ENCODE results near the gene PAIP2. TPM values are rescaled to one million over a fixed set of nuclear protein-coding genes. Genes with fewer than 3 reads are reported as not detected.

The PAIP2 gene
- total RNA-seq, 1 experiment from 2014 or later = 81.2 TPM

DNA sequence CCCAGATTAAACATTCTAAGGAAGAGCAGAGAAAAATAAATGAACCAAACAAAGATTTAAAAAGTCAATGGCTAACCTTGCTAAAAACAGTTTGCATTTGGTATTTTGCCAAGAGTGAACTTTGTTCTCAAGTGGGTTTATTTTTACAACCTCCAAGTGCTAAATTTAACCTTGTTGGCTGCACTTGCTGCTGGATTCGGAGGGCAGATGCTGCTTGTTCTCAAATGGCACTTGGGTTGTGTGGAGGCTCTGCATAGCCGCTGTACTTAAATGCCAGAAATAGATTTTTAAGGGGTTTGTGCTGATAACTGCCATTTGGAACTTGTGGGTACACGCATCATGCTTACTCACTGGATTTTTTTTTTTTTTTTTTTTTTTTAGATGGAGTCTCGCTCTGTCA lies 75.6 kb downstream of the PAIP2 start:
- H3K27ac Mint-ChIP-seq (ENCODE audit: unreplicated experiment) = no peak overlapping the region
- no peak overlapping the region for H3K4me3 Mint-ChIP-seq (ENCODE audit: low read depth, unreplicated experiment)
- peaks cover 15% of the 10 kb centered on the region for H3K27me3 Mint-ChIP-seq (ENCODE audit: unreplicated experiment)
- TF ChIP-seq CTCF (IDR thresholded peaks at IDR 0.05; ENCODE audit: unreplicated experiment) = no peak
- CTCF ChIA-PET = interaction anchor here (0.5 to 1.2 kb wide), 2 partner anchors 11 to 510 kb away, joined by 3 to 4 read pairs; no protein-coding TSS in a partner anchor
- H3K36me3 Mint-ChIP-seq (ENCODE audit: insufficient read depth, unreplicated experiment) = no peaks in the 10 kb centered on the region
- no peaks in the 10 kb centered on the region for H3K9me3 Mint-ChIP-seq (ENCODE audit: low read depth, unreplicated experiment)
- no TSS peak for BruUV-seq (replicated peaks)
- intact Hi-C loops (cut with micrococcal nuclease; ENCODE audit: unreplicated experiment) = no loop called here
- no peak for DNase-seq
- no peaks in the 10 kb centered on the region for H3K4me1 Mint-ChIP-seq (ENCODE audit: low read depth, unreplicated experiment)

DNA sequence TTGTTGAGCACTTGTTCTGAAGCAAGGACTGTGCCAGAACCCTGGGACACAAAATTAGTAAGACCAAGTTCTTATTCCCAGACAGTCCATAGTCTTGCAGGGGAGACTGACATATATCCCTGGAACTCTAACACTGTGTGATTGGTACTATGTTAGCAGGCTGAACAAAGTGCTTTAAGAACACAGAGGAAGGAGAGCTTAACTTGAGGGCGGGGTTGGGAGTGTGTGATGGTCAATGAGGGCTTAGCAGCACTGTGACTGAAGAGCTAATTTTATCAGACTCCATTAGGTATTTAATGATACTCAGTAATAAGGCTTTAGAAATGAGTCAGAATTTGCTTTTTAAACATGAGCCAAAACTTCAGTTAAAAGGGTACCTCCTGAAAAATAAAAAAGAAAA lies 77.1 kb downstream of the PAIP2 start:
- Mint-ChIP-seq H3K4me3 (ENCODE audit: low read depth, unreplicated experiment) (no peak overlapping the region), H3K36me3 (ENCODE audit: insufficient read depth, unreplicated experiment) (no peaks in the 10 kb centered on the region), H3K9me3 (ENCODE audit: low read depth, unreplicated experiment) (no peaks in the 10 kb centered on the region), H3K27ac (ENCODE audit: unreplicated experiment) (no peak overlapping the region), H3K4me1 (ENCODE audit: low read depth, unreplicated experiment) (no peaks in the 10 kb centered on the region), H3K27me3 (ENCODE audit: unreplicated experiment) (no peaks in the 10 kb centered on the region)
- DNase-seq = no peak
- CTCF ChIA-PET = no interaction called here
- no peak for TF ChIP-seq CTCF (IDR thresholded peaks at IDR 0.05; ENCODE audit: unreplicated experiment)
- BruUV-seq (replicated peaks) = no TSS peak
- intact Hi-C loops (cut with micrococcal nuclease; ENCODE audit: unreplicated experiment) = no loop called here

Other genes starting within 250 kb of the PAIP2 start
- 45.8 and 61.2 TPM in 2 replicates for gene SIL1, start 143.5 kb upstream of the PAIP2 start, total RNA-seq (2022)
- gene MATR3, start 48.1 kb upstream of the PAIP2 start, total RNA-seq (2022) = 228 and 230 TPM in 2 replicates
- 0.80 and 2.8 TPM in 2 replicates for gene SLC23A1, start 41.4 kb downstream of the PAIP2 start, total RNA-seq (2022)
- 0.24 TPM in 1 of 2 replicates, not detected in the other for gene MZB1, start 48.1 kb downstream of the PAIP2 start, total RNA-seq (2022)
- 1.9 and 2.4 TPM in 2 replicates for gene PROB1, start 53.2 kb downstream of the PAIP2 start, total RNA-seq (2022)
- 5.1 and 6.8 TPM in 2 replicates for gene SPATA24, start 62.2 kb downstream of the PAIP2 start, total RNA-seq (2022)
- 6.7 and 9.8 TPM in 2 replicates for gene DNAJC18, start 97.7 kb downstream of the PAIP2 start, total RNA-seq (2022)
- not detected in 2 replicates for gene ECSCR, start 120.9 kb downstream of the PAIP2 start, total RNA-seq (2022)
- gene SMIM33, start 129.2 kb downstream of the PAIP2 start, total RNA-seq (2022) = not detected in 2 replicates
- 34.1 and 79.6 TPM in 2 replicates for gene STING1, start 140.9 kb downstream of the PAIP2 start, total RNA-seq (2022)
- gene UBE2D2, start 219.5 kb downstream of the PAIP2 start, total RNA-seq (2022) = 179 and 187 TPM in 2 replicates